Glutamatergic neuron (in vitro differentiated cells): ENCODE data around the gene NXPH4. TPM values are rescaled to one million over a fixed set of nuclear protein-coding genes. Genes with fewer than 3 reads are reported as not detected.

Experiments
- DNase-seq: peaks from one replicate; pipeline ENCODE4 v3.0.0; 2022
- H3K27ac Mint-ChIP-seq: one replicate; pipeline ENCODE4 v1.8.0; 2020; ENCODE audit warnings: mild to moderate bottlenecking, mixed read lengths, inconsistent platforms; ENCODE audit not compliant: unreplicated experiment
- H3K27me3 Mint-ChIP-seq: one replicate; pipeline ENCODE4 v1.8.0; 2020; ENCODE audit warnings: mild to moderate bottlenecking, moderate library complexity, mixed read lengths, inconsistent platforms; ENCODE audit not compliant: unreplicated experiment
- H3K36me3 Mint-ChIP-seq: one replicate; pipeline ENCODE4 v1.8.0; 2020; ENCODE audit warnings: mild to moderate bottlenecking, mixed read lengths, inconsistent platforms; ENCODE audit not compliant: unreplicated experiment
- H3K4me1 Mint-ChIP-seq: one replicate; pipeline ENCODE4 v1.8.0; 2020; ENCODE audit warnings: mild to moderate bottlenecking, low read depth, mixed read lengths, inconsistent platforms; ENCODE audit not compliant: unreplicated experiment
- H3K4me3 Mint-ChIP-seq: one replicate; pipeline ENCODE4 v1.8.0; 2020; ENCODE audit warnings: mild to moderate bottlenecking, mixed read lengths, inconsistent platforms; ENCODE audit not compliant: unreplicated experiment
- H3K9me3 Mint-ChIP-seq: one replicate; pipeline ENCODE4 v1.8.0; 2020; ENCODE audit warnings: mild to moderate bottlenecking, moderate library complexity, mixed read lengths, inconsistent platforms; ENCODE audit not compliant: unreplicated experiment
- CTCF ChIP-seq: fragments of 200-600 bp; sonication (generic); IDR thresholded peaks from one replicate; pipeline ENCODE4 v1.5.0; 2021; ENCODE audit not compliant: partially characterized antibody, unreplicated experiment
- total RNA-seq: library from RNA; stranded (reverse); fragmentation: NEBNext Ultra II Directional; extraction: Animal tissue kit (Norgen Biotek cat#: 25700); gene quantifications from one replicate; pipeline ENCODE4 v1.2.1, GENCODE V29; 2021; ENCODE audit not compliant: unreplicated experiment

Gene NXPH4
- total RNA-seq, 1 donor from 2014 or later = 10.5 TPM

- peaks cover 3% of the 10 kb centered on the region for H3K27me3 Mint-ChIP-seq
- TF ChIP-seq CTCF = no peak
- no peak for DNase-seq
- no peak overlapping the region for H3K4me3 Mint-ChIP-seq
- H3K4me1 Mint-ChIP-seq = peaks cover 12% of the 10 kb centered on the region
- no peak overlapping the region for H3K27ac Mint-ChIP-seq
- H3K36me3 Mint-ChIP-seq = no peaks in the 10 kb centered on the region
- H3K9me3 Mint-ChIP-seq = peaks cover 10% of the 10 kb centered on the region
Observed at GRCh38 chr12:57250541-57250940, 33.9 kb downstream of the NXPH4 start.

DNA sequence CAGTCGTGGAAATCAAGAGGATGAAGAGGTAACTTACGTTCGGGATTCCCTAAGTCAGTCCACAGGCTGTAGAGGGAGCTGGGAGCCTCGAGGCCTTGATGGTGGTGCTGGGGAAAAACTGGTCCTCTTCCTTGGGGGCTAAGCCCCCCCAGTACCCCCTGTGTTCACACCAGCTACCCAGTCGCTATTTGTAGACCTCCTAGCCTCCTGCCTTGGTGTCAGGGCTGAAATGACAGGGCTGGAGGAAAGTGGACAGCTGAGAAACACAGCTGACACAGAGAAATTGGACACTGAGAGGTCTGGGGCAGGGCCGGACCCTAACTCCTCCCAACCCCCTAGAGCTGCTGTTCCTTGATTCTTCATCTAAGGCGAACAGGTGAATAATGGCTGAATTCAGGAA, 34.4 kb downstream of the NXPH4 start, which contains the start of gene STAC3:
STAC3 (minus strand) TSS at position 232 of the 400 bp plus-strand sequence. CDS start 1,551 bp downstream, outside the sequence.
- Mint-ChIP-seq H3K27ac (peak within 1 kb of the TSS; percentile 17), H3K9me3 (peaks cover 12% of the 10 kb centered on the region)
- no peak for DNase-seq

GRCh38 chr12:57254506-57255280, 38.1 kb downstream of the NXPH4 start:
- Mint-ChIP-seq H3K9me3 (peaks cover 8% of the 10 kb centered on the region), H3K4me1 (peaks cover 12% of the 10 kb centered on the region), H3K27me3 (peaks cover 5% of the 10 kb centered on the region), H3K4me3 (no peak overlapping the region), H3K36me3 (no peaks in the 10 kb centered on the region), H3K27ac (no peak overlapping the region)
- no peak for TF ChIP-seq CTCF
- DNase-seq = no peak

More for the DNA sequence above, 34.4 kb downstream of the NXPH4 start, which contains the start of gene STAC3:
- Mint-ChIP-seq H3K4me1 (peaks cover 12% of the 10 kb centered on the region), H3K4me3 (no peak within 1 kb of the TSS), H3K27me3 (peaks cover 3% of the 10 kb centered on the region), H3K36me3 (no peaks in the 10 kb centered on the region)
- no peak for TF ChIP-seq CTCF

DNA sequence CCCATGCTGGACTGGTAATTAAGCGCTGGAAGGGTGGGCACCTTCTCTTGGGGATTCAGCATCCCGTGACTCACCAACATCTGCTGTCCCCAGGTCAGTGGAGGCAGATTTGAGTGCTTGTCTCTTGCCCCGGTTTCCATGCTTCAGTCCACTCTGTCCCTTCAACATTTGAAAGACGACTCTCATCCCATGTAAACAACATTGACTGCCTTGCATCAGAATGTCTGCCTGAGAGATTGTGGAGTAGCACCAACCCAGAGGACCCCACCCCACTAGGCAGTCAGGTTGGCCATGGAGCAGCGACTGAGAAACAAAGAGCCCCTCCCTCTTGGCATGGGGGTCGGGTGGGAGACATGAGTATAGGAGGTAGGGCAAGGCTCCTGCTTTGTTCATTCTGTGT, 39.3 kb downstream of the NXPH4 start:
- Mint-ChIP-seq H3K27me3 (peaks cover 5% of the 10 kb centered on the region), H3K4me3 (no peak overlapping the region), H3K27ac (no peak overlapping the region), H3K4me1 (peaks cover 12% of the 10 kb centered on the region), H3K9me3 (peaks cover 6% of the 10 kb centered on the region), H3K36me3 (no peaks in the 10 kb centered on the region)
- no peak for DNase-seq
- TF ChIP-seq CTCF = no peak
